ENCODE measurements around the gene SEPTIN7.

The SEPTIN7 gene

DNA sequence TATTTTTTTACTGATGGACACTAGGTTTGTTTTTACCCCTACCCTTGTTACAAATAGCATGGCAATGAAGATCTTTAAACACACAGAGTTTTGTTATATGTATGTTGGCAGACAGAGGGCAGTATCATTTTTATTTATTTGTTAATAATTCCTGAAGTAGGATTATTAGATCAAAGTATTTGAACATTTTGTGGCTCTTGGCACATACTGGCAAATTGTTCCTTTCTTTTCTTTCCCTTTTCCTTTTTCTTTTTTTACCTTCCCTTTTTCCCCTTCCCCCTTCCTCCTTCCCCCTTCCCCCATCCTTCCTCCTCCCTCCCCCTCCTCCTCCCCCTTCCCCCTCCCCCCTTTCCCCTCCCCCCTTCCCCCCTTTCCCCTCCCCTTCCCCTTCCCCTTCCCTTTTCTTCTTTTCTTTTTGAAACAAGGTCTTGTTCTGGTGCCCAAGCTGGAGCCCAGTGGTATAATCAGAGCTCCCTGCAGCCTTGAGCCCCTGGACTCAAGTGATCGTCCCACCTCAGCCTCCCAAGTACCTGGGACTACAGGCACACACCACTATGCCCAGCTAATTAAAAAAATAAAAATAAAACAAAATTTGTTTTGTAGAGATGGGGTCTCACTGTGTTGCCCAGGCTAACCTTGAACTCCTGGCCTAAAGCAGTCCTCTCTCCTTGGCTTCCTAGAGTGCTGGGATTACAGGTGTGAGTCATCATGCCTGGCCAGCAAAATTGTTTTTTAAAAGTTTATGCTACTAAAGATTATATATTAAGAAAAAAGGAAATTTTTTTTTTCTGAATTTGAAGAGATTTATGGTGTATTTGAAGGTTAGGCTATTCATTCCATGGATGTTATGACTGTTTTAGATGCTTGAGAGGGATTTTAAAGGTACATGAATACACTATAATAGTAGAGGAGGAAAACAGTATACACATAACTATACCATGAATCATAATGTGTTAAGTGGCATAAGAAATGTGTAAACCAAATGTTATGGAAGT is 39.3 kb downstream of the SEPTIN7 start:
- no peak for DNase-seq

DNA sequence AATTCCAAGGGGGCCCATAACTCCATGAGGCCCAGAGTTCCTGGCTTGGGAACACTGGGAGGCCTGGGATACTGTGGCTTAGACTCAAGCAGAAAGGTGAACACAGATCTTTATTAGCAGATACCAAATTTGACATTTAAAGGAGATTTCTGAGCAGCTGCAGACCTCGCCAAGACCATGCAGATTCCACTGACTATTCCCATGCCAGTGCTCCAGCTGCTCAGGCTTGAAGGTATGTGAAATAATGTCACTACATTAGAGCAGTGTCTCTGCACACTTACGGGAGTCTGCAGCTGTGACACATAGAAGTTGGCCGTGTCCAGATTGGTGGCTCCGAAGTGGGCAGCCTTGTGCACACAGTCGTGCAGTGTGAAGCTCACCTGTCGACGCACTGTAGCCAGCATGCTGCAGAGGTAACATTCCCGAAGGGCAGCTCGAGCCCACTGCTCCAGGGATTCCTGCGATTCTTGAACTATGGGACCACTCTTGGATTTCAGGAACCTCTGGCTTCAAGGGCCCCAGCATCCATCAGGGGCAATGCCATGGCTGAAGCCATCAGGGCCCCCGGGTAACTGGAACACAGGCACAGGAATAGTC is 46.1 kb downstream of the SEPTIN7 start:
- no peak for DNase-seq

DNA sequence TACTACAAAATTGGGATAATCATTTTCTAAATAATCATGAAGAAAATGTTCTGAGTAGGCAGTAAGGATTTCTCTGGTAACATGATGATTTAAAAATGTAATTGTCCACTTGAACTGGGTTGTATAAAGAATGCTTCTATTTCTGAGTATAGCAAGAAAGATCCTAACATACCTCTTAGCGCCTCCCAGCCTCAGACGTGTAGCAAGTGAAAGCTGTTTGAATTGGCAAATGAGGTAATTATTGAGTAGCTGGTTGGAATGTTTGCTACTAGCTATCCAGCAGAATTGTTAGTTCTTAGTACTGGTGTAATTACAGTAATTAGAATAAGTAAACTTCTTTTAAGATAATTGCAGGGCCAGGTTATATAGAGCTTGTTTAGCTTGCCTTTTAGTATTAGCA is 47.9 kb downstream of the SEPTIN7 start:
- DNase-seq, result no peak

DNA sequence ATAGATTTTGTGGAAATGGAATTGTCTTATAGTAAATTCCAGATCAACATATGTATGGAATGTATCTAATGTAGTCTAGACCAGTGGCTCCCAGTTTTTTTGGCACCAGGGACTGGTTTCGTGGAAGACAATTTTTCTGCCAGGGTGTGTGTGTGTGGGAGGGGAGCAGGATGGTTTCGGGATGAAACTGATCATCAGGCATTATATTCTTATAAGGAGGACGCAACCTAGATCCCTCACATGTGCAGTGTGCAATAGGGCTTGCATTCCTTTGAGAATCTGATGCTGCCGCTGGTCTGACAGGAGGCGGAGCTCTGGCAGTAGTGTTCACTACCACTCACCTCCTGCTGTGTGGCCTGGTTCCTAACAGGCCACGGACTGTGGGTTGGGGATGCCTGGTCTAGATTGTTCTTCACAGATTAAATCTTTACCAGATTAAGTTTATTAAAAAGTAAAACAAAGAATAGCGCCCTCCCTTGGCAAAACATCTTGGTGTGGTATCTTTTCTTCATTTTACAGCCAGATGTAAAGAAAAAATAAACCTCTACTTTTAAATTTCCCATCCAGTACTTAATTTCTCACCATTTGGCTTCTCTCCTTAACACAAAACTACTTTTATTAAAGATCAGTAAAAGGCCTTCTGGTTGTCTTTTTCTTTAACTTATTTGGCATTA is 48.4 kb downstream of the SEPTIN7 start:
- no peak for DNase-seq

DNA sequence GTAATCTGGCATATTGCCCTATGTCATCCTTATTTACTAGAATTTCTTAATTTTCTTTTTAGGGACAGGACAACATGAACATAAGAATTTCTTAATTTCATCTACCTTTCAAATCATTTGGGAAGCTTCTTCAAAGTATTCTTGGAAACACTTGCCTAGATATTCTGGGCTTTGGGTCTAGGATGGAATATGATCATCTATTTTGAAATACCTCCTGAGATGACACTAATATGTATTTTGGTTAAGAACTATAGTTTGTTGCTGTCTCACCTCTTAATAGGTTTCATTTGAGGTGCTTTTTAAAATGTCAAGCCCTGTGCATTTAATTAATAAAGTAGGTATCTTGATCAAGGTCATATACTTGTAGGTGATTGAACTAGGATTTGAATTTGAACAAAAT is 49.1 kb downstream of the SEPTIN7 start:
- DNase-seq, result no peak

Measured in suppressor macrophage treated with lipopolysaccharide for 4 hours (primary cell).